Testis (tissue), 2 donors: Measurements from ENCODE around the gene RRP1.

Experiments
- POLR2A ChIP-seq: fragments of 450-650 bp; IDR thresholded peaks from one replicate; pipeline ENCODE4 v1.6.1; 2017; ENCODE audit warnings: antibody characterized with exemption, mild to moderate bottlenecking, moderate library complexity
- TF ChIP-seq, protein P1 (sequence below), 3 experiments: fragments of 450-650 bp in 2 of 3; fragments of 200-600 bp in 1 of 3; sonication (generic) in 1 of 3; IDR thresholded peaks; one replicate each; pipeline ENCODE4 v1.5.1; 2016 to 2019; ENCODE audit warnings: antibody characterized with exemption in 3 of 3, mild to moderate bottlenecking in 2 of 3, moderate library complexity in 1 of 3

DNA sequence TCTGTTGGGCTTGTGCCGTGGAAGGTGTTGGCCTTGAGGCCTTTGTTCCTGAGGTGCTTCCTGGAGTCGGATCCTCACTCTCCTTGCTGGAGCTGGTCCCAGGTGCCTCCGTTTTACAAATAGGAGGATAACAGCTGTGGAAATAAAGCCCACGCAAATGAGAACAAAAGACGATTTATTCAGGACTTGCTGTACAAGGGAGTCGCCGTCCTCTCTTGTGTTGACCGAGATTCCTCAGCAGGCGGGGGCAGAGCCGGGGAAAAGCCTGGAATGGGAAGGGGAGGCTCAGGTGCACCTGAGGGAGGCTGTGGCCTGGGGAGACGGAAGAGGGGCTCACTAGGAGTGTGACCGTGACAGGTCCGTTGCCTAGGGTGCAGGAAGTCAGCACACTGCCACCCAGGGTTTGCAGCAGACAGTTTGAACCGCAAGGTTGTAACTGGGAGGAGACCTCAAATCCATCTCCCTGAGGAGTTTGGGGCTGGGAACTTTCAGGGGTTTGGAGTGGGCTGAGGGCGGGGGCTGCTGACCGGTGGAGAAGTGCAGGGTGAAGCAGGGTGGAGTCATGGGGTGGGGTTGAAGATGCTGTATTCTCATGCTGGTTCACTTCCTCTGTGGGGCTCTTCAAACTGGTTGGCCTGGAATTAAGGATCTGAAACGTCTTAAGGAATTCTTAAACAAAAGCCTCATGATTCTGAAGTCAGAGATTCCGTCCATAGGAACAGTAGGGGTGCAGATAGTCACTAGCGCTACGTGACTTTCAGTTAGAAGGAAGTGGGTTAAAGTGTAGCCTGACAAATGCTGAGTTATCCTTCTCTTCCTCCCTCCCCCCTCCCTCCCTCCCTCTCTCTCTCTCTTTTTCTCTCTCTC is 10.7 kb upstream of the RRP1 start:
- TF ChIP-seq, protein P1, sequence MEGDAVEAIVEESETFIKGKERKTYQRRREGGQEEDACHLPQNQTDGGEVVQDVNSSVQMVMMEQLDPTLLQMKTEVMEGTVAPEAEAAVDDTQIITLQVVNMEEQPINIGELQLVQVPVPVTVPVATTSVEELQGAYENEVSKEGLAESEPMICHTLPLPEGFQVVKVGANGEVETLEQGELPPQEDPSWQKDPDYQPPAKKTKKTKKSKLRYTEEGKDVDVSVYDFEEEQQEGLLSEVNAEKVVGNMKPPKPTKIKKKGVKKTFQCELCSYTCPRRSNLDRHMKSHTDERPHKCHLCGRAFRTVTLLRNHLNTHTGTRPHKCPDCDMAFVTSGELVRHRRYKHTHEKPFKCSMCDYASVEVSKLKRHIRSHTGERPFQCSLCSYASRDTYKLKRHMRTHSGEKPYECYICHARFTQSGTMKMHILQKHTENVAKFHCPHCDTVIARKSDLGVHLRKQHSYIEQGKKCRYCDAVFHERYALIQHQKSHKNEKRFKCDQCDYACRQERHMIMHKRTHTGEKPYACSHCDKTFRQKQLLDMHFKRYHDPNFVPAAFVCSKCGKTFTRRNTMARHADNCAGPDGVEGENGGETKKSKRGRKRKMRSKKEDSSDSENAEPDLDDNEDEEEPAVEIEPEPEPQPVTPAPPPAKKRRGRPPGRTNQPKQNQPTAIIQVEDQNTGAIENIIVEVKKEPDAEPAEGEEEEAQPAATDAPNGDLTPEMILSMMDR (IDR thresholded peaks at IDR 0.05): no peak
- no peak for TF ChIP-seq POLR2A
